ENCODE results near the gene ST8SIA5. TPM values are rescaled to one million over a fixed set of nuclear protein-coding genes. Genes with fewer than 3 reads are reported as not detected.

ST8SIA5 gene
- total RNA-seq, 1 donor from 2014 or later = 5.4 TPM

DNA sequence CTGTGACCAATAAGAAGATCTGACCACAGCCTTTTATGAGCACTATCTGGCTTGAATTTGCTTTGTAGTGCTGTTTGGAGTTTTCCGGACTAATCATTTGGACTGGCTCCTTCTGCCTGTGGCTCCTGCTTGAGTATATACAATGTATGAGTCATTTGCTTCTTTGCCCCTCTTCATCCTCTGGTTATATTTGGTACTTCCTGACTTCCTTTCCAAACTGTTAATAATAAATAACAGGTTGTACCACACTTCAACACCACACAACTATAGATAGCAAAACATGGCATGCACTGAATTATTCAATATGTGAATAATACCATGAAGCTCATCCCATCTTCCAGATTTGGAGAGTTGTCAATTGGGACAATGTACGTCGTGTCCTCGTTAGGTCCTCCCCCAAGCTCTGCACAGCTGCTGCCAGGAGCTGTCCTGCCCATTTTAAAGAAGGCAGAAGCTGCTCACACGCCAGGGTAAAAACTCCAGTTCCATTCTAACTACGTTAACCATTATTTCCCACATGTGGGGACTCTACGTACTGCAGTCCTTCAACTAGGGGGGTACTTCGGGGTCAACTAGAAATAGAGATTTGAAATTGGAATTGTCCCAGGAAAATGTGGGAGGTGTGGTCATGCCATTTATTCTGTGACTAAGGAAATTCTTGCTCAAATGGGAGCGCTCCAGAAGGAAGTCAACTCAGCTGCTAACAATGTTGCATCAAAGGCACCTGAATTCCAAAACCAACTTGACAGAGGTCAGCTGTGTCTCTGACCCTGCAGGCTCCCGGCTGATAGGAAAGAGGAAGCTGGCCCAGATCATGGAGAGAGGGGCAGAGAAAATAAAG is 38.1 kb downstream of the ST8SIA5 start:
- DNase-seq = no peak
- peak; percentile 72 for ATAC-seq
- intact Hi-C loops (cut with micrococcal nuclease) = no loop called here

DNA sequence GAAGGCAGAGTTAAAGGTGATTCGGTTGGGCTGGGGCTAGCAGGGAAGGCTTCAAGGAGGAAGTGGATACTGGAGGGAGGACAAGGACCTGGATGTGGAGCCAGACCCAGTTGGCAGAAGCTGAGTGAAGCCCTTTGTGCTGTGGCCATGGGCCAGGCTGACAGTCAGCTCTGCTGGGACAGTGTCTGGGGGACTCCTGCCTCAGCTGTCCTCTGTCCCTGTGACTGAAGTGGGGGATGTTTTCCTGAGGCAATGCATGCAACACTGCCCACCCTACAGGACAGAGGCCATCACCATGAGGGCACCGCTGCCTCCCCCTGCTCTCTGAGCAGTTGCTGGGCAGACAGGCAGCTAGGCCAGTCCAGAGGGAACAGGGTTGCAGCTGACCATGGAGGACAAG is 40.0 kb downstream of the ST8SIA5 start:
- intact Hi-C loops (cut with micrococcal nuclease) = no loop called here
- DNase-seq = no peak
- peak; percentile 28 for ATAC-seq

DNA sequence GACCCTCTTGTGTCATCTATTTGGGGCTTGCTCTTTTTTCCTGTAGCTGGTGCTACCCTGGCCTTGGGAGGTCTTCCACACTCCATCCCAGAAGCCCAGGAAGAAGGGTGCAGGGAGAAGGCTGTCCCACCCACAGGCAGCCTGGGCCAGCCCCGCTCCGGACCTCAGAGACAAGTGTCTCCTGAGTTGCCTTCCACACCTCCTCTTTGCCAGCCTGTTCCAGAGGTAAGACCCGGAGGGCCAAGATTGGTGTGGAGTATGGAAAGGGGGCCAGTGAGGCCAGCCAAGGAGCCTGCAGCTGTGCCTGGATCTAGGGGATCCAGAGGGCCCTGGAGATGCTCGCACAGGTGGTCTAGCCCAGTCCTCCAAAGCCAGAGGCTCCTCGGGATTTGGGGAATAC is 40.5 kb downstream of the ST8SIA5 start:
- DNase-seq (no peak), ATAC-seq (no peak)
- intact Hi-C loops (cut with micrococcal nuclease) = no loop called here

DNA sequence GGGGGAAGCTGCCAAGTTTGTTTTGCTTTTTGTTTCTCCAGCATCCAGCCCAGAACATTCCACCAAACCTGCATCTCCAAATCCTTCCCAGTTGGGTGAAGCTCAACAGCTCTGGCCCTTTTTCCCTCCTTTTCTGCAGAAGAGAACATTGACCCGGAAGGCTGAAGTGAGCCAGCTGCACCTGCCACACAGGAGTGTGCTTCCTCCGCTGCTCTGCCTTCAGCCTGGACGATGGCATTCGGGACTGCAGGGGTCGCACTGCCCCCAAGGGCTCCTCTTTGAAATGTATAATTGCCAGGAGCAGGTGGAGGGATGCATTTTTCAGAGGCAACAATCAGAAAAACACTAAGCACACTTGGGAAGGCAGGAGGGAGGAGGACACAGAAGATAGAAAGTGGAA is 41.8 kb downstream of the ST8SIA5 start:
- DNase-seq = no peak
- no peak for ATAC-seq
- intact Hi-C loops (cut with micrococcal nuclease) = no loop called here

DNA sequence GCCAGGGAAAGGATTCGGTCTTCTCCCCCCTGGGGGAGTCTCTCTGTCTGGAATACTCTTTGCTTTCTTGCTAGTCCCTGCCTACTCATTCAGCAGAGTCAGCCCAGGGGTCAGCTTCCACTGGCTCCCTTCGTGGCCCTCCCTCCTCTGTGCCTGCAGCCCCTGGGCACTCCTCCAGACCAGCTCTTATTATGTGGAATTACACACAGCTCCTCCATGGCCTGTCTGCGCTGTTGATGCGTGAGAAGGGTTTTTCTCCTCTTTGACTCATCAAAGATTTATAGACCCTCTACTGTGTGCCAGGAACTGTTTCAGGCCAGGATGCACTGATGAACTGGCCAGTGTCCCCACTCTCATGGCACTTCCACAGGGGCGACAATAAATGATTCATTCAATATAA is 44.4 kb downstream of the ST8SIA5 start:
- intact Hi-C loops (cut with micrococcal nuclease) = no loop called here
- ATAC-seq = peak; percentile 55
- no peak for DNase-seq

DNA sequence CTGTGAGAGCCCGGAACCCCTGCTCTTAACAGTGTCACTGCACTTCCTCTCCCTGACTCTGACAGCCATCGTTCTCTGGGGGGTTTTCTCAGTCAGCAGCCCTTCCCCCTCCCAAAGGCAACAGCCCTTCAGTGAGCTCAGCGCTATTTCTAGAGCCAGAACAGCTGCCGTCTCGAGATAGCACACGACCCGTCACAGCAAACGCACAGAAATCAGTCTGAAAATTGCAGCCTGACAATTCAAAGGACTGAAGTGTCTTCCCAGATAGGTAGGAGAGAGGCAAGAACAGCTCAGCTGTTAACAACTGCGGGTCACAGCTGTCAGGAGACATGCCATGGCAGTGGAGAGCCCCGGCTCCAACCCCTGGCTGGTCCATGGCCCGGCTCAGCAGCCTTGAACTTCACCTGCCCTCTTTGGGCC is 45.4 kb downstream of the ST8SIA5 start:
- intact Hi-C loops (cut with micrococcal nuclease) = no loop called here
- ATAC-seq = peak; percentile 85
- peak; percentile 42 for DNase-seq

DNA sequence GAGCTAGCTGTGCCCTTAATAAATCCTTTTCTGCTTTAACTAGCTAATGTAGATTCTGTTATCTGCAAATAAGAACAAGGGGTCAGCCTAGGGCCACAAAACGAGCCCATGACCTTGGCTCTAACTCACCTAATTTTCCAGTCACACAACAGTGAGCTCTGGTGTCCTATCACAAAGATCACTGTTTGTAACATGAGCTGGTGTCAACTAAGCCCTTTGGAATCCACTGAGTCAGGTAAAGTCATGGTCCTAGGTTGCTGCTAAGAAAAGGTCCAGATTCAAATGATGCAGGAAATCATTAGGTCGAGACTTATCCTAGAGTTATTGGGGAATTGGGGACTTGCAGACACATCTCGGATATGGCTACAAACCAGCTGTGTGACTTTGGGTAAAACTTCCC is 49.9 kb downstream of the ST8SIA5 start:
- intact Hi-C loops (cut with micrococcal nuclease) = no loop called here
- no peak for ATAC-seq
- DNase-seq = no peak

DNA sequence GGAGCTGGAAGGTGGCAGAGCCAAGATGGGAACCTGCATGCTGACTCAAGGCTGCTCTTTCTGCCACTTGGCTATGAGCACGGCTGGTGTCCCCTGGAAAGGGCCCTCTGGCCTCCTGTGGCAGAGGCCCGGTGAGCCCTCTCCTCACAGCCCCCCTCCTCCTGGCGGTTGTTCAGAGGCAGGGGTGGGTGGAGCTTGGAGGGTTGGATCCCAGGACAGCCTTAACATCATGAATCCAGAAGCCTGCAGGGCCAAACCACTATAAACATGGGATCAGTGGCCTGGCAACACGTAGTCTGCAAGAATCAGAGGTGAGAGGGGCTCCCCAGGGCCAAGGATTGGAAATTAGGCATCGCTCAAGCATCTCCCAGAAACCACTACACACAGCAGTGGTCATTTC is 51.3 kb downstream of the ST8SIA5 start:
- ATAC-seq (no peak), DNase-seq (no peak)
- intact Hi-C loops (cut with micrococcal nuclease) = no loop called here

DNA sequence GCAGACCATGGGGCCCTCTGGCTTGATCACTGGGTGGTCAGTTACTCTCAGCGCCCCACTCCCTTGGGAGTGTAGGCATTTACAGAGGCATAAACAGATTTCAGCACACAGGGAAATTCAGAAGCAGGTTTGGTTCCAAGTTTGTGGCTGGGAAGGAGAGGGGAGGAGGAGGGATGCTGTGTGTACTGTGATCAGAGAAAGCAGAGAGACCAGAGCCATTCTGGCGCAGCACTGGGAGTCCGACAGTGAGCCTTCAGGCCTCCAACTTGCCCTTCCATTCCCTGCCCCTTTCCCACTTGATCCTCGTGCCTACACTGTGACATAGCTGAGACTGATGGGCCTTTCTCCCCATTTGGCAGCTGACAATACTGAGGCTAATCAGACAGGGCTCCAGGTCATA is 52.0 kb downstream of the ST8SIA5 start:
- intact Hi-C loops (cut with micrococcal nuclease) = no loop called here
- no peak for DNase-seq
- no peak for ATAC-seq

DNA sequence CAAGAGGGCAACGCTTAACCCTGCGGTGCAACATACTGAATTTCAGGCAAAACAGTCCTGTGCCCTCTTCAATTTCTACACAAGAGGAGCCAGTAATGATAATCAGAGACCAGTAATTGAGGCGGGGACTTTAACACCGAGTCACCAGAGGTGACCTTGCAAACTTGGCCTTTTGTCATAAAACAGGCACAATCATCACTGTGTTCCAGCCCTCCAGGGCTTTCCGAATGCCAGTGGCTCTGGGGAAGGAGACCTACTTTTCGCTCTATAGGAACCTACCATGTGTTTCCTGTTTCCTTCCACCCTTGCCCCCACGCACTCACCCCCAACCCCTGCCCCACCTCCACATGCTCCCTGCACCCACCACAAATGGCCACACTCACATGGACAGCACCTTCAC is 52.7 kb downstream of the ST8SIA5 start:
- intact Hi-C loops (cut with micrococcal nuclease) = no loop called here
- DNase-seq = no peak
- no peak for ATAC-seq

DNA sequence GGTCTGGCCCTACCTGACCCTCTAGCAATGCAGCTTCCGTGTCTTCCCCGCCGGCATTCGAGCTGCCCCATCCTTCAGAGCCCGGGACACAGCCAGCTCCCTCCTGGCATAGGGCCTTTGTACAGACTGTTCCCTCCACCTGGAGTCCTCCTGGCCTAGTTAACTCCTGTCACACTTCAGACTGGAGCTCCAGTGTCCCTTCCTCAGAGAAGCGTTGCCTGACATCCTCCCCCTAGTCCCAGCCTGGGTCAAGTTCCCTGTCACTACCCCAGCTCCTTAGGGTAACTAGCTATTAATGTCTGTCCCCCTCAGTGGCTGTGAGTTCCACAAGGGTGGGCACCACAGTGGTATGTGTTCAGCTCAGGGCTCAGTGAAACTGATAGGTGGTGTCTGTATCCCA is 54.4 kb downstream of the ST8SIA5 start:
- intact Hi-C loops (cut with micrococcal nuclease) = no loop called here
- DNase-seq (no peak), ATAC-seq (no peak)

DNA sequence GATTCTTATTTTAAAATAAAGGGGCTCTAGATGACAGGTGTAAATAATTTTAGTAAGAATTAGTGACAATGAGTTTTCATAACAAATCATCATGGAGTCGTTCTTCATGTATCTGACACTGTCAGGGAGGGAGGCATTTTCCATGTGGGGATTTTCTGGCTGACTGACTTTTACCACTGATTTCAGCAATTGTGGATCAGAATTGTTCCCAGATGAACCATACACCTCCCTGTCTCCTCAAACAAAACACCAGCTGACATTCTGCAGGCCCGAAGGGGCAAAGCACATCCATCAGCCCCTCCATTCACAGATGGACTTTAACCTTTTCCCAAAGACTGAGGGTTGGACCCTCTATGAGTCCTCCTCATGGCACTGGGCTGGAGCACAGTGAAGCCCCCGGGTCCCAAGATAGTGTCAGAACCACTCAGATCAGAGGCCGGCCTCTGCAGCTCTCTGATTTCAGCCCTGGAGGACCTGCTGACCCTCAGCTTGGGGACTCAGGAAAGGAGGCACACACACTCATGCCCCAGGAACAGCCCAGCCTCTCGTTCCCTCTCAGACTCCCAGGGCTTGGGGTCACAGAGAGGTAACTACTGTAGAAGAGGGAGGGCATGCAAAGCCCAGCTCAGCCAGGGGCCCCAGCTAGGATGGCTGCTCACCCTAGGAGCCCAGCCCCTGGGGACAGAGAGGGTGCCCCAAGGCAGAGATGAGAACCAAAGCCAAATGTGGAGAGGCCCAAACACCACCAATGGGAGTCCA is 56.6 kb downstream of the ST8SIA5 start:
- ATAC-seq (no peak), DNase-seq (no peak)
- intact Hi-C loops (cut with micrococcal nuclease) = no loop called here

DNA sequence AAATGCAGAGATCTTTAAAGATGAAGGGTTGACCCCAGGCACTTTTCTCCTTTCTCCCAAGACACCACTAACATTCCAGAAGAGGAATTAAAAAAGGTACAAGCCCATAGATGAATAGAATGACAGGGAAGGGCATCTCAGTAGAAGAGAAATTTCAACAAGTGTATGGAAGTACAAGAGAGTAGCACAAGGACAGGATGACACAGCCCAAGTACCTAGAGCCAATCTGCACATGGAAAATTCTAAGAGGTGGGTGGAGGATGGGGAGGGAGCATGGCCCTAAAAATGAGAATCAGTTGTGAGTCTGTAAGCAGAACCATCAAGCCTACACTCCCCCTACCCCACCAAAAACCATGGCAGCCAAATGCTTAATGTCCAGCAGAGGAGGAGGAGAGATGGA is 60.2 kb downstream of the ST8SIA5 start:
- DNase-seq (no peak), ATAC-seq (peak; percentile 50)
- intact Hi-C loops (cut with micrococcal nuclease) = no loop called here

DNA sequence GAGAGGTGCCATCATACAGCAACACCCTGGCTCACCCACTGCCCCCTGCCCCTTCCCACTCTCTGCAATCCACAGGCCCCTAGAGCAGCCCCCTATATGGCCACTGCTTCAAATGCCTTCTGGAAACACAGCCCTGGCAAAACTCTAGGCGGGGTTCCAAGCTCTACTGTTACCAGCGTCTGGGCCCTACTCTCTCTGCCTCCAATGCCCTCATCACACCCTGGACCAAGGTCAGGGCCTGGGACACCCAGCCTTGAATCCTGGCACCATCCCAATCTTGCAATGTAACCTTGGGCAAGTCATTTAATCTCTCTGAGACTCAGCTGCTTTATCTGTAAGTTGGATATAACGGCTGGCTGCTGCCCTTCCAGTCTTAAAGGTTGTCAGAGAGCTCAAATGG is 60.6 kb downstream of the ST8SIA5 start:
- ATAC-seq = peak; percentile 92
- DNase-seq = peak; percentile 30
- intact Hi-C loops (cut with micrococcal nuclease) = no loop called here

DNA sequence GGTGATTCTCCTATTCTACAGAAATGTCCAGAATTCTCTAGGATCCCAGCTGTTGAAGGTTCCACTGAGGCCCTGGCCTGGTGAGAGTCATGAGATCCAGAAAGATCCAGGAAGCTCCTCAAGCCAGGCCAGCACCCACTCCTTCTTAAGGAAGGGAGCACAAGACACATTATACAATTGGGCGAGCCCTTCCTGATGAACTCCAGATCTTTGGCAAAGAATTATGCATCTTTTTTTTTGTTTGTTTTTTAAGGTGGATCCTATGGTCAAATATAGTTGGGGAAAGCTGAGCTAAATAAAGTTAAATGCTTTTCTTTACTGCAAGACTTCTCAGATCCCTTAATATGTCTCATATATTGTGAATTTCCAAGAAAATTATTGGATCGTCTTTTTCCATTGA is 62.9 kb downstream of the ST8SIA5 start:
- intact Hi-C loops (cut with micrococcal nuclease) = no loop called here
- no peak for DNase-seq
- ATAC-seq = no peak

DNA sequence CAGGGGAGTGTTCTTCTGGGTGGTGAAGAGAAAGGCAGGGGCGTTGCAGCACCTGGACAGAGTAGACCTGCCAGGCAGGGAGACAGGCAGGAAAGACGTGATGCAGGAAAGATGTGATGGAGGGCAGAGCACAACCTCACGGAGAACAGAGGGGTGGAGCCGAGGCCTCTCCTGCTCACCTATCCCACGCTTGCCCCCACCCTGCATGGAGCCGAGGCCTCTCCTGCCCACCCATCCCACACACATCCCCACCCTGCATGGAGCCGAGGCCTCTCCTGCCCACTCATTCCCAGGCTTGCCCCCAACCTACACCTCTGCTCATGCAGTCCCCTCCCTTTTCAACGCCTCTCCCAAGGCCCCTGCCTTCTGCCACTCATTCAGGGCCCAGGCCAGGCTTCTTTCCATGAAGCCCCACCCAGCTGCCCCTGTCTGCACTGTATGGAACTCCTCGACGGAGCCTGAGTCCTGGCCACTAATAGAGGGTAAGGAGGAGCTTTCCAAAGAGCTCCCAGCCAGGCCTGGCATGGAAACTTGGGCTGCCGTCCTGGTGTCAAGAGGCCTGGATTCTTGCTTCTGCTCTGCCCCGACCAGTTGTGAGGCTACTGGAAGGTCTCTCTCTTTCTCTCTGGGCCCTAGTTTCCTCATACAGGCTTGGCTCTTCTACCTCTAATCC is 67.9 kb downstream of the ST8SIA5 start:
- intact Hi-C loops (cut with micrococcal nuclease) = no loop called here
- ATAC-seq (peak; percentile 84), DNase-seq (peak; percentile 41)

DNA sequence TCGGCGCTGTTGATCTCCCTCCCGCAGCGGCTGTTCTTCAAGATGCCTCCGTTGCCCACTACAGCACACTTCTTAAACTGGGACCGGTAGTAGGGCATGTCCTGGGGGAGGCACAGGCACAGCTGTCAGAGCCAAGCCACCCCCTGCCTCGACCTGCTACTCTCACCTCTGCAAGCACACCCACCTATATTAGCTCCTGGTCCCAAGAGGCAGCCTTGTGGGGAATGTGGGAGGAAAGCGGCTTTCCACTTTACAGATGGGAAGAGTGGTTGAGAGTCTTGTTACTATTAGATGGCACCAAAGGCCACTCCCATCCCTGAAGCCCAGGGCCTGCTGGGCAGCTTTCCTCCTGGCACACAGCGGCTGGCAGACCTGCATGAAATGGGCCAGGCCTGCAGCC is 70.7 kb downstream of the ST8SIA5 start:
- ATAC-seq = no peak
- intact Hi-C loops (cut with micrococcal nuclease) = no loop called here
- no peak for DNase-seq

DNA sequence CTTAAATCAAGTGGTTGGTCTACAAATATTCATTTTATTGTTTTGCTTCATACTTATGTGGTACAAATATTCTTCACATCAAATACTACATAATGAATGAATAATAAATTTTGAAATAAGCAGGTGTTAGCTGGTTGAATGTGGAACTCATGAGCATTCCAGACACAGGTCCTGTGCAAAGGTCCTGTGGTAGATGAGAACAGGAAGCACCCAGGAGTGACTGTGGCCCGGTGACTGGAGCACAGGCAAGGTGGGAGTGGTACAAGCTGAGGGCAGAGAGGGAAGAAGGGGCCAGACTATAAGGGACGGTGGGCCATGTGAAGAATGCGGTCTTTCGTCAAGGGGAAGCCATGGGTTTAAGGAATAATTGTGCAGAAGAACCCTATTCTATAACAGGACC is 73.6 kb downstream of the ST8SIA5 start:
- intact Hi-C loops (cut with micrococcal nuclease) = no loop called here
- ATAC-seq = no peak
- DNase-seq = no peak

DNA sequence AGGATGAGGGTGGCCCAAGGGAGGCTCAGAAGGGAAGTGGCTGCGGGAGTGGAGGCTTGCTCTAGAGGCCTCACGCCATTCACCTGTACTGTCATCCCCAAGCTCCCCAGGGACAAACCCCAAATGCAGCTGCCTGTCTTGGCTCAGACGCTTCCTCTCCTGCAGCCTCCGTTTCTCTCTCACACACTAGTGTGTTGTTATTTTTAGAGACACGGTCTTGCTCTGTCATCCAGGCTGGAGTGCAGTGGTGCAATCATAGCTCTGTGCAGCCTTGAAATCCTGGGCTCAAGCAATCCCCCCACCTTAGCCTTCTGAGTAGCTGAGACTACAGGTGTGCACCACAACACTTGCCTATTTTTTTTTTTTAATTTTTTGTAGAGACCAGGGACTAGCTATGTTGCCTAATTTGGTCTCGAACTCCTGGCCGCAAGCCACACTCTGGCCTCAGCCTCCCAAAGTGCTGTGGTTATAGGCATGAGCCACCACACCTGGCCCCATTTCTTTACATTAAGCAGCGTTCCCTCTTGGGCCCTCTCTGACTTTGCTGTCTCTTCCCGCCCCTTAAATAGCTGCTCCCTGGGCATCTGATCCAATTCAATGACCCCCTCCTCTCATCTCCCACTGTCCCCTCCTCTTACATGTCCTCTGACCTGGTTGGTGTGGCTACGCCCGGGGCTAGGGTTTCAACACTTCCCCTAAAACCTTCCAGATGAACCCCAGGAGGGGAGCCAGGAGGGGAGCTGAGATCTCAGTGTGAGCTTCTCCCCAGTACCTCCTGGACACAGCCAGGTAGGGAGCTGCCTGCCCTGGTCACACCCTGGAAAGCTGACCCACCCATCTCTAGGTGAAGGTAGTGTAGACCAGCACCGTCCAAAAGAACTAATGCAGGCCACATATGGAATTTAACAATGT is 75.8 kb downstream of the ST8SIA5 start:
- intact Hi-C loops (cut with micrococcal nuclease) = no loop called here
- no peak for DNase-seq
- peak; percentile 77 for ATAC-seq
